GM18526 (cell line): ENCODE results near the gene VAC14.

ENCODE experiments used
- POLR2A ChIP-seq: IDR thresholded peaks from 3 replicates; pipeline ENCODE4 v1.6.1; 2011; ENCODE audit not compliant: insufficient read length; ENCODE audit errors: extremely low read depth

Gene VAC14

GRCh38 chr16:70665806-70666735, 134.9 kb downstream of the VAC14 start:
- no peak for TF ChIP-seq POLR2A

GRCh38 chr16:70665113-70665694, 135.8 kb downstream of the VAC14 start:
- TF ChIP-seq POLR2A = no peak

DNA sequence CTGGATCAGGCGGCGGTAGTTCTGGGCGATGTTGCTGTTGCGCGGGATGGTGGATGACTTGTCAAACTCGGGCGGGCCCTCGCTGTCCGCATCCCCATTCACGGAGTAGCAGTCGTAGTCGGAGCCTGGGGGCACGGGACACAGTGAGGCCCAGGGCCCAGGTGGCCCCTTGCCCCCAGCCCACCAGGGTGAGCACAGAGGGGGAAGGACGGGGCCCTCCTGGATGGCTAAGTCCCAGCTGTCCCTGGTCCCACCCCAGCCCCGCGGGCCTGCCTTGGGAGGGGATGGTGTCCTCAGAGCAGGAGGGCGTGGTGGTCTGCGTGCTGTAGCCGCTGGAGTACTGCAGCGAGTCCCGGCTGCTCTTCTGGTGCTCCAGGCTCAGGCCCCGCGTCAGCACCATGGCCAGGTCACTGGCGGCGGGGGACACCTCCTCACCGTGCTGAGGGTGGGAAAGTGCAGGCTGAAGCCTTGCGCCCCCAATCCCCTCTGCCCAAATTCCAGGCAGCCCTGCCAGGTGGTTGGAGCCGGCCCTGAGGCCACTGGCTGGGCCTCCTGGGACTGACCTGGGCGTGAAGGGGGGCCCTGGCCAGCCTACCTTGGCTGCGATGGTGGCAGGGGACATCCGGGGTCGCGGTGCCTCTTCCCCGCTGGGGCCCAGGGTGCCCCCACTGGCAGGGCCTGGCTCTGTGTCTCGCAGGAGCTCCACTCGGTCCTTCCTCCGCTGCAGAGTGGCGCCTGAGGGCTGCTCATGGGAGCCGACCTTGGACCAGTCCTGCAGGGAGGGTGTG, 136.4 kb downstream of the VAC14 start:
- no peak for TF ChIP-seq POLR2A

- no peak for TF ChIP-seq POLR2A
Observed at GRCh38 chr16:70663524-70664324, 137.2 kb downstream of the VAC14 start.

- no peak for TF ChIP-seq POLR2A
Observed at GRCh38 chr16:70662991-70663523, 137.9 kb downstream of the VAC14 start.

GRCh38 chr16:70661918-70662641, 138.9 kb downstream of the VAC14 start:
- TF ChIP-seq POLR2A = no peak

DNA sequence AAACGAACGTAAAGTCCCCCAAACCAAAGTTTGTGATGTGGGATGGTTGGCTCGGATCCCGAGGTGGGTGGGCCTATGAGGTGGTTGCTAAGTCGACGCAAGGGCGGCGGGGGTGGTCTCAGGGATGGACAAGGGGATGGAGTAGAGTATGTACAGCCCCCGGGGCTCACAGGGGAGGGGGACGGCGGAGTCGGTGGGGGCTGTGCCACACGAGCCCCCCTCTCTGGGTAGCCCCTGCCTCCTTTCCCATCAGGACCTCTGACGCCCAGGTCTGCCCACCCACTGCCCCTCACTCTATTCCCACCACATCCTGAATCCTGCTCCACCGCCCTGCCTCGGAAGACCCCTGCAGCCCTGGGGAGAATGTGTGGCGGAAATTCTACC, 139.4 kb downstream of the VAC14 start:
- TF ChIP-seq POLR2A = no peak

DNA sequence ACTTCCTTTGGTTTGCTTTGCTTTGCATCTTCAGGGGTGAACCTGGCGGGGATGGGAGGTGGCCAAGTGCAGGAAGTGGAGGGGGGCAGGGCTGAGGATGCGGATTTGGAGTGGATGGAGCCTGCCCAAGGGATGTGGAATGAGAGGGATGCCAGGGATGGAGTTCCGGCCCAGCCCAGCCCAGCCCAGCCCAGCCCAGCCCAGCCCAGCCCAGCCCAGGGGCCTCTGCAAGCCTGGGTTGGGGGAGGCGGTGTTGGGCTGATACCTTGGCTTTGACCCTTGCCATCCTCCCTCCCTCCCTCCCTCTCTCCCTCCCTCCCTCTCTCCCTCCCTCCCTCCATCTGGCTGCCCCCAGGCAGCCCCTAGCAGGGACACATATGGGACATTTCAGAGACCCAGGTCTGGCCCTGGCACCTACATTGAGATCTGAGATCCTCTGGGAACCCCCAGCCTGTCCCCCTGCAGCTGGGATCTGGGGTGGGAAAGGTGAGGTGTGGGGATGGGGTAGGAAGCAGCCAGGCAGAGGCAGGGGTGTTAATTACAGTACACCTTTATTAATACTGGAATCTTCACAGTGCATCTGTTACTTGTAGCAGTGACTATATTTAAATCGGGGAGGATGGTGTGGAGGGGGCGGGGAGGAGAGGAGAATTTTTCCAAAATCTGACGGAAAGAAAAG, 140.1 kb downstream of the VAC14 start:
- TF ChIP-seq POLR2A = no peak

GRCh38 chr16:70659953-70660671, 140.8 kb downstream of the VAC14 start:
- no peak for TF ChIP-seq POLR2A

DNA sequence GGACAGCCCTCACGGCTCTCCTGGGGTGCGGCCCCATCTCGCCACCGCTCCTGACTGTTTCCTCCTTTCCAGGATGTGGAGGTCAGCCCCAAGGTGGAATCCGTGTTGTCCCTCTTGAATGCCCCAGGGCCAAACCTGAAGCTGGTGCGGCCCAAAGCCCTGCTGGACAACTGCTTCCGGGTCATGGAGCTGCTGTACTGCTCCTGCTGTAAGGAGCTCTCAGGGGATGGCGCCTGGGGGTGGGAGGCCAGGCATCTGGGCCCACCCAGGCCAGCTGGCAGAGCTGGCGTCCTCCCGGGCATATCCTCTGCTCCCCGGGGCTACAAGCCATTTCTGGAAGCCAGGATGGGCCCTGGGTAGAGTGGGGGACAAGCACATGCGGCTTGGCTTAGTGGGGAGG, 141.4 kb downstream of the VAC14 start:
- TF ChIP-seq POLR2A = no peak

- TF ChIP-seq POLR2A = no peak
Observed at GRCh38 chr16:70658921-70659320, 142.0 kb downstream of the VAC14 start.

DNA sequence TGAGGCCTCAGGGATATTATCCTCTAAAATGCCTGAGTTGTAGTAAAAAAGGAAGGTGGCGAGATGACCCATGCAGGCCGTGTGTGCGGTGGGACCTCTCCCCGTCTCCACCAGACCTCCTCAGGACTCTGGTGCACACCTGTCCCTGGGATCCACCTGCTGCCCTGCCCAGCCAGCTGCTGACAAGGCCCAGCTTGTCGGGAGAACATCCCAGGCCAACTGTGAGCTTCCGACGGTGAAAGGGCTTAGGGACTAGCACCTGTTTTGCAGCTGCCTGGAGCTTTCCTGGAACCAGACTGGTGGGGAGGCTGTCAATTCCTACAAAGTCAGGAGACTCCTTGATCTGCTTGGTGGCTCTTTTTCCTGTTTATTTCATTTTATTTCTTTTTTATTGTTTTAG, 143.0 kb downstream of the VAC14 start:
- no peak for TF ChIP-seq POLR2A

DNA sequence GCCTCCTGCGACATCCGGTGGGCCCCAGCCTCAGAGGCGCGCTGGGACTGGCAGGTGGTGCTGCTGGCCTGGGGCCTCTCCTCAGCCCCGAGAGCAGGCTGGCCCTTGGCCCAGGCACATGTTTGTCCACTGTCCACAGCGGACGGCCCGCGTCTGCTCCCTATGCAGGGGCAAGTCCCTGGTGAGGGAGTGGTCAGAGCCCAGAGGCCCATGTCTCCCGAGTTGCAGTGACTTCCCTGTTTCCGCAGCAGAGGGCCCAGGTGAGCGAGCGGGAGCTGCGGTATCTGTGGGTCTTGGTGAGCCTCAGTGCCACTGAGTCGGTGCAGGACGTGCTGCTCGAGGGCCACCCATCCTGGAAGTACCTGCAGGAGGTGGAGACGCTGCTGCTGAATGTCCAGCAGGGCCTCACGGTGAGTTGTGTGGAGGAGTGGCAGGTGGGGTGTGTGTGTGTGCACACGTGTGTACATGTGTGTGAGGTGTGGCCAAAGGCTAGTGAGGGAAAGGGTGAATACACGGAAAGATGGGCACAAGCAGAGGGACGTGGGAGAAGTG, 144.2 kb downstream of the VAC14 start:
- TF ChIP-seq POLR2A = no peak
